Measurements from ENCODE around the gene SLC9A4.

SLC9A4 gene

GRCh38 chr2:102498414-102498813 lies 25.4 kb downstream of the SLC9A4 start:
- no peak for DNase-seq

- DNase-seq, result no peak
Measured at GRCh38 chr2:102499558-102499957, 26.5 kb downstream of the SLC9A4 start.

GRCh38 chr2:102502576-102502975 lies 29.6 kb downstream of the SLC9A4 start:
- no peak for DNase-seq

- DNase-seq, result no peak
Measured at GRCh38 chr2:102504833-102505232, 31.8 kb downstream of the SLC9A4 start.

- peak in 3 of 58 donors; percentile 2 to 5 (median 2) for DNase-seq
Measured at GRCh38 chr2:102505290-102505689, 32.3 kb downstream of the SLC9A4 start.

- DNase-seq, result no peak
Measured at GRCh38 chr2:102506743-102507142, 33.7 kb downstream of the SLC9A4 start.

- no peak for DNase-seq
Measured at GRCh38 chr2:102508863-102509262, 35.8 kb downstream of the SLC9A4 start.

GRCh38 chr2:102509749-102510148 lies 36.7 kb downstream of the SLC9A4 start:
- no peak for DNase-seq

- no peak for DNase-seq
Measured at GRCh38 chr2:102510791-102511575, 38.0 kb downstream of the SLC9A4 start.

- no peak for DNase-seq
Measured at GRCh38 chr2:102512161-102512560, 39.1 kb downstream of the SLC9A4 start.

GRCh38 chr2:102513355-102513939 lies 40.4 kb downstream of the SLC9A4 start:
- no peak for DNase-seq

GRCh38 chr2:102514061-102514785 lies 41.2 kb downstream of the SLC9A4 start:
- no peak for DNase-seq

GRCh38 chr2:102515851-102516250 lies 42.8 kb downstream of the SLC9A4 start:
- DNase-seq, result no peak

- no peak for DNase-seq
Measured at GRCh38 chr2:102518170-102518569, 45.1 kb downstream of the SLC9A4 start.

- DNase-seq, result no peak
Measured at GRCh38 chr2:102520009-102520408, 47.0 kb downstream of the SLC9A4 start.

- DNase-seq, result no peak
Measured at GRCh38 chr2:102520801-102521200, 47.8 kb downstream of the SLC9A4 start.

GRCh38 chr2:102522162-102522561 lies 49.1 kb downstream of the SLC9A4 start:
- DNase-seq, result no peak

- no peak for DNase-seq
Measured at GRCh38 chr2:102522890-102523289, 49.9 kb downstream of the SLC9A4 start.

GRCh38 chr2:102523651-102524050 lies 50.6 kb downstream of the SLC9A4 start:
- no peak for DNase-seq

GRCh38 chr2:102527086-102527485 lies 54.1 kb downstream of the SLC9A4 start:
- DNase-seq, result no peak

GRCh38 chr2:102538491-102538890 lies 65.5 kb downstream of the SLC9A4 start:
- DNase-seq, result no peak

- no peak for DNase-seq
Measured at GRCh38 chr2:102540882-102541281, 67.9 kb downstream of the SLC9A4 start.
